IPS-20b (cell line): ENCODE measurements around the gene FABP7.
"Not testable (repeated sequence)": the region's sequence is repeated elsewhere in the genome, so short reads cannot be mapped to it uniquely, and the experiment has no call there.

Experiments
- H3K27ac ChIP-seq: one replicate; pipeline ENCODE4 v1.5.1; 2013; ENCODE audit warnings: low read length
- H3K27me3 ChIP-seq: 2 replicates; pipeline ENCODE4 v1.6.1; 2013; ENCODE audit warnings: mild to moderate bottlenecking, low read length, inconsistent platforms; ENCODE audit not compliant: insufficient read depth
- H3K36me3 ChIP-seq: 2 replicates; pipeline ENCODE4 v1.6.1; 2013; ENCODE audit warnings: low read depth, mild to moderate bottlenecking, inconsistent platforms, low read length, moderate library complexity; ENCODE audit not compliant: insufficient read depth
- H3K4me1 ChIP-seq: 2 replicates; pipeline ENCODE4 v1.6.1; 2013; ENCODE audit warnings: mild to moderate bottlenecking, control low read depth, inconsistent platforms, low read length, moderate library complexity; ENCODE audit not compliant: insufficient read depth
- H3K4me3 ChIP-seq: 2 replicates; pipeline ENCODE4 v1.5.1; 2013; ENCODE audit warnings: mild to moderate bottlenecking, low read length, inconsistent platforms
- H3K9ac ChIP-seq: 2 replicates; pipeline ENCODE4 v1.6.1; 2013; ENCODE audit warnings: low read depth, mild to moderate bottlenecking, inconsistent platforms, low read length, moderate library complexity
- H3K9me3 ChIP-seq: 2 replicates; pipeline ENCODE4 v1.6.1; 2013; ENCODE audit warnings: mild to moderate bottlenecking, low read depth, low read length, inconsistent platforms; ENCODE audit not compliant: insufficient read depth

The FABP7 gene

GRCh38 chr6:122779667-122780066 lies at the start of gene FABP7:
FABP7 (plus strand) TSS chr6:122779716; CDS start chr6:122779795, 79 bp downstream.
- peaks cover 22% of the 10 kb centered on the region; the same call in 1 of the 2 replicates for H3K4me1 ChIP-seq
- H3K9ac ChIP-seq, result peak within 1 kb of the TSS; percentile 31; the same call in 1 of the 2 replicates
- H3K27ac ChIP-seq, result peak within 1 kb of the TSS; percentile 18
- H3K36me3 ChIP-seq, result no peaks in the 10 kb centered on the region
- H3K9me3 ChIP-seq, result no peaks in the 10 kb centered on the region
- H3K27me3 ChIP-seq, result no peaks in the 10 kb centered on the region
- peak within 1 kb of the TSS; percentile 47 for H3K4me3 ChIP-seq

DNA sequence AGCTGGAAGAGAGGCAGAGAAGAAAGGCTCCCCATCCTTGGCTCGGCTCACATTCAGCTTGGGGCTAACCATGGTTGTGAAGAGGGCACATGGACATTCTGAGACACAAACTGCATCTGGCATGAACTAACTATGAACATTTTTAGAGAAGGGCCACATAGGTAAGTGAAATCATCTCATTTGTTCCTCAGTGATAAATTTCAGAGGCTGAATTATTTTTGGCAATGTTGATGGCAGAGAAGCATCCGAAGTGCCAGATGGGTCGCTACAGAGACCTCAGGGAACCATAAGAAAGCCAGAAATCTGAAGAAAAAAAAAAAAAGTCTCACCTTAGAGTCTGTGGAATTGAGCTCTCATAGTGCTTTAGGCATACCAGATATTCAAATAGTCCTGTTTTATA lies 49.2 kb upstream of the FABP7 start:
- Histone ChIP-seq H3K9me3 (no peaks in the 10 kb centered on the region), H3K36me3 (no peaks in the 10 kb centered on the region), H3K9ac (no peak overlapping the region), H3K4me3 (no peak overlapping the region), H3K4me1 (peaks cover 11% of the 10 kb centered on the region), H3K27me3 (no peaks in the 10 kb centered on the region), H3K27ac (no peak overlapping the region)

DNA sequence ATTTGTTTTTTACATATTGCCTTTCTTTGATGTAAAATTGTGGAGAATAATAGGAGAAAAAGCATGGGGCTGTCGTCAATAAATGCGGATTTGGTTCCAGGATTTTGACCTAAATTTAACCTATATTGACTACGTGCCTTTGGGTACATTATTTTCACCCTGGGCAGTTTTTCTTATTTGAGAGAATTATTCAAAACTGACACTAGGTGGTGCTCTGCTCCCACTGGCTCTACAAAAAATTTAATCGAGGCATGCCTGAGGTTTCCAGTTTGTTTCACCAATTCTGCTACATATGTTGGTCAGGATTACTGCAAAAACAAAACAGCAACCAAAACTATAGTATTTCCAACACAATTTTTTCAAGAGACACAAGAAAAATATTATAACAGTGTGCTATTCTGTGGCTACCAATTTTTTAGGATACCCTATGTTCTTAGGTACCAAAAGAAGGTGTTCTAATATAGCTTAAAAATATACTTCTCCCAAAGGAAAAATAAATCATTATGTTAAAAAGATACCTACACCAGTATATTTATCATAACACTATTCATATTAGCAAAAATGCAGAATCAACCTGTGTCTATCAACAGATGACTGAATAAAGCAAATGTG lies 48.6 kb upstream of the FABP7 start:
- Histone ChIP-seq H3K9me3 (no peaks in the 10 kb centered on the region), H3K9ac (no peak overlapping the region)

DNA sequence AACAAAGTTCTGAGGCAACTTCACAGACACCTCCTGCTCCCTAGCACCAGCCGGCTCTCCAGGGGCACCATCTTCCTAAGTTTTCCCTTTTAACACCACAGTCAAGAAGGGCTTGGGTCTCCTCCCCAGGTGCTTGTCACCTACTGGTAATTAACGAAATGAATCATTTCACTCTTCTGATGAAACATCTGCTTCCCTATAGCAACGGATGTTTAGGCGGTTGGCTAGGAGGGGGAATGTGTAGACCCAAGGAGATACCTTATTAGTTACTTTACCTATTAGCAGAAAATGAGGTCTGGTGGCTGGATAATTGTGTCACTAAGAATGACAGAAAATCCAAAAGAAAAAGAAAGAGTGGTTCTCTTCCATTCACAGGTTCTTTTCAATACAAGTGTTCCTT lies 46.3 kb upstream of the FABP7 start:
- Histone ChIP-seq H3K9me3 (no peaks in the 10 kb centered on the region), H3K4me3 (no peak overlapping the region), H3K9ac (no peak overlapping the region), H3K27me3 (no peaks in the 10 kb centered on the region), H3K4me1 (peaks cover 9% of the 10 kb centered on the region), H3K36me3 (no peaks in the 10 kb centered on the region), H3K27ac (no peak overlapping the region)

More for the DNA sequence above, 48.6 kb upstream of the FABP7 start:
- Histone ChIP-seq H3K27ac (no peak overlapping the region), H3K36me3 (no peaks in the 10 kb centered on the region), H3K27me3 (no peaks in the 10 kb centered on the region), H3K4me1 (peaks cover 16% of the 10 kb centered on the region), H3K4me3 (no peak overlapping the region)

DNA sequence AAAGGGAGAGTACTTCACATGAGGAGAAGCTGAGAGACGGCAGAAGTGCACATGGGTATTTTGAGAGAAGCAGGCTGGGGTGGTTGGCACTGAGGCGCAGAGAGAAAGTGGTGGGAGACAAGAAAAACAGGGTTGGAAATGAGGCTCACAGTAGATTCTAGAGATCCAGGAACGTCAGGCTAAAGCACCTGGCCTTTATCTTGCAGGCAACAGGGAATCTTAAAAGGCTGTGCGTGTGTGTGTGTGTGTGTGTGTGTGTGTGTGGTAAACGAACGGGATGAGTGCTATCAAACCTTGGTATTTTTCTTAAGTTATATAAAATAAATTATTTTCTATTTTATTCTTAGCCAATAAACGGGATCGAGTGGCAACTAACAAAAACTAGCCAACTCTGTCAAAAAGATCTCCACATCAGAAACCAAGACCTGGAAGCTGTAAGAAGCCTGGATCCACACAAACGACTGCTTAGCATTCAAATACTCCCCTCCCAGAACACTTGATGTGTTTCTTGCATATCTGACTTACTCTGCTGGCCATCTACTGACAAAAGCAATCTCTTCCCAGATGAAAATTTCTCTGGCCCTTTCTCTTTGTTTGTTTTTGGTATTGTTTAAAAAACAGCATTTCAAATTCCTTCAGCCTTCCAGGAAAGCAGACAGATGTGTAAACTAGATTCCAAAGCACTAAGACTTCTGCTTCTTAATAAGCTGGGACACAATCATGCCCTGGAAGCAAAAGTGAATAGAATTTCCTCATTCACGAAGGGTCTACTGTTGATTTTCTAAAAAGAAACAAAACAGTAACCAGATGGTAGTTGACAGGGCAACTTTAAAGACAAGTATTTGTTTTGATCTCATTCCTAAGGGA lies 44.8 kb upstream of the FABP7 start:
- Histone ChIP-seq H3K36me3 (no peaks in the 10 kb centered on the region), H3K9me3 (no peaks in the 10 kb centered on the region), H3K9ac (no peak overlapping the region), H3K27me3 (no peaks in the 10 kb centered on the region), H3K4me1 (peaks cover 9% of the 10 kb centered on the region), H3K4me3 (no peak overlapping the region), H3K27ac (no peak overlapping the region)

DNA sequence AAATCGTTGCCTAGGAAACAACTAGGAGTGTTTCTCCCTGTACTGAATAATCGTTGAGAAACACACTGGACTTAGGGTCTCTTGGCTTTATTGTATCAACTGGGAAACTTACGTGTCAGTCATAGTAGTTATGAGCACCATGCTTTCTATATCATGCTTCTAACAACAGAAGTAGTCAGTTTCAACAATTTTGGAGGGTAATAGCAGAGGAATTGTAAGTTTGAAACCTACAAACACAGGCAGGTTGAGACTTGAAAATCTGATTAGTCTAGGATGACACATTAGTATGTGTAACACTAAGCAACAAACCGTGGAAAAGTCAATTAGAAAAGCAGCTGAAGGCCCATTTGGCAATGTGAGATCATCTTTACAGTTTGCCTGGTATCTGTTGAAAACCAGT lies 43.9 kb upstream of the FABP7 start:
- Histone ChIP-seq H3K4me1 (peaks cover 9% of the 10 kb centered on the region), H3K9ac (no peak overlapping the region)

GRCh38 chr6:122736163-122736562 lies 43.4 kb upstream of the FABP7 start:
- Histone ChIP-seq H3K27ac (no peak overlapping the region), H3K4me3 (no peak overlapping the region), H3K9me3 (no peaks in the 10 kb centered on the region), H3K27me3 (no peaks in the 10 kb centered on the region), H3K36me3 (no peaks in the 10 kb centered on the region), H3K4me1 (peaks cover 9% of the 10 kb centered on the region), H3K9ac (no peak overlapping the region)

More for the DNA sequence above, 43.9 kb upstream of the FABP7 start:
- Histone ChIP-seq H3K27ac (no peak overlapping the region), H3K27me3 (no peaks in the 10 kb centered on the region), H3K9me3 (no peaks in the 10 kb centered on the region), H3K36me3 (no peaks in the 10 kb centered on the region), H3K4me3 (no peak overlapping the region)

GRCh38 chr6:122736616-122737015 lies 42.9 kb upstream of the FABP7 start:
- no peaks in the 10 kb centered on the region for H3K36me3 ChIP-seq
- H3K4me3 ChIP-seq, result no peak overlapping the region
- H3K27me3 ChIP-seq, result no peaks in the 10 kb centered on the region
- H3K27ac ChIP-seq, result no peak overlapping the region
- no peak overlapping the region for H3K9ac ChIP-seq
- H3K4me1 ChIP-seq, result peaks cover 9% of the 10 kb centered on the region
- no peaks in the 10 kb centered on the region for H3K9me3 ChIP-seq

- no peak overlapping the region for H3K9ac ChIP-seq
- H3K9me3 ChIP-seq, result no peaks in the 10 kb centered on the region
- peaks cover 8% of the 10 kb centered on the region for H3K4me1 ChIP-seq
- no peak overlapping the region for H3K27ac ChIP-seq
- no peaks in the 10 kb centered on the region for H3K27me3 ChIP-seq
- no peaks in the 10 kb centered on the region for H3K36me3 ChIP-seq
- H3K4me3 ChIP-seq, result no peak overlapping the region
Measured at GRCh38 chr6:122740091-122740490, 39.4 kb upstream of the FABP7 start.

GRCh38 chr6:122740936-122741335 lies 38.6 kb upstream of the FABP7 start:
- Histone ChIP-seq H3K27me3 (no peaks in the 10 kb centered on the region), H3K4me3 (no peak overlapping the region), H3K27ac (no peak overlapping the region), H3K9me3 (no peaks in the 10 kb centered on the region), H3K4me1 (no peaks in the 10 kb centered on the region), H3K9ac (no peak overlapping the region), H3K36me3 (no peaks in the 10 kb centered on the region)

GRCh38 chr6:122744247-122744646 lies 35.3 kb upstream of the FABP7 start:
- not testable (repeated sequence) for H3K27me3 ChIP-seq, H3K9me3 ChIP-seq, H3K4me3 ChIP-seq, H3K27ac ChIP-seq, H3K9ac ChIP-seq, H3K36me3 ChIP-seq, H3K4me1 ChIP-seq

- not testable (repeated sequence) for H3K9me3 ChIP-seq, H3K27me3 ChIP-seq, H3K36me3 ChIP-seq
Measured at GRCh38 chr6:122744856-122745255, 34.7 kb upstream of the FABP7 start.

More at GRCh38 chr6:122744856-122745255, 34.7 kb upstream of the FABP7 start:
- not testable (repeated sequence) for H3K9ac ChIP-seq, H3K4me1 ChIP-seq, H3K4me3 ChIP-seq, H3K27ac ChIP-seq
